Dendritic cell treated with granulocyte-macrophage colony-stimulating factor and Interleukin-4, amounts not matched to agents 40 ng/mL and 50 ng/mL, for 4 days (primary cell): ENCODE measurements around the gene PCOLCE2.

ENCODE experiments used
- H3K27ac Mint-ChIP-seq: one replicate; pipeline ENCODE4 v1.8.0; 2022; ENCODE audit warnings: mild to moderate bottlenecking, mixed read lengths
- H3K27me3 Mint-ChIP-seq: one replicate; pipeline ENCODE4 v1.8.0; 2022; ENCODE audit warnings: mild to moderate bottlenecking, mixed read lengths
- H3K36me3 Mint-ChIP-seq: one replicate; pipeline ENCODE4 v1.8.0; 2022; ENCODE audit warnings: low read depth, mixed read lengths
- H3K4me1 Mint-ChIP-seq: one replicate; pipeline ENCODE4 v1.8.0; 2022; ENCODE audit warnings: low read depth, mixed read lengths
- H3K4me3 Mint-ChIP-seq: one replicate; pipeline ENCODE4 v1.8.0; 2022; ENCODE audit warnings: mild to moderate bottlenecking, moderate library complexity, mixed read lengths
- H3K9me3 Mint-ChIP-seq: one replicate; pipeline ENCODE4 v1.8.0; 2022; ENCODE audit warnings: mixed read lengths
- intact Hi-C: fragments of 100-400 bp; cut with micrococcal nuclease; formaldehyde crosslinking; loops from one replicate; pipeline ENCODE4 v1.15.0; 2022

PCOLCE2 gene

GRCh38 chr3:142794508-142794907 is 94.4 kb downstream of the PCOLCE2 start:
- Mint-ChIP-seq H3K4me3 (no peak overlapping the region), H3K9me3 (no peaks in the 10 kb centered on the region), H3K4me1 (no peaks in the 10 kb centered on the region), H3K36me3 (no peaks in the 10 kb centered on the region), H3K27ac (no peak overlapping the region), H3K27me3 (no peaks in the 10 kb centered on the region)
- intact Hi-C loops = no loop called here

- Mint-ChIP-seq H3K4me3 (no peak overlapping the region), H3K27ac (no peak overlapping the region), H3K4me1 (no peaks in the 10 kb centered on the region), H3K9me3 (peaks cover 2% of the 10 kb centered on the region), H3K36me3 (no peaks in the 10 kb centered on the region), H3K27me3 (no peaks in the 10 kb centered on the region)
- intact Hi-C loops = no loop called here
Measured at GRCh38 chr3:142787719-142788118, 101.2 kb downstream of the PCOLCE2 start.

DNA sequence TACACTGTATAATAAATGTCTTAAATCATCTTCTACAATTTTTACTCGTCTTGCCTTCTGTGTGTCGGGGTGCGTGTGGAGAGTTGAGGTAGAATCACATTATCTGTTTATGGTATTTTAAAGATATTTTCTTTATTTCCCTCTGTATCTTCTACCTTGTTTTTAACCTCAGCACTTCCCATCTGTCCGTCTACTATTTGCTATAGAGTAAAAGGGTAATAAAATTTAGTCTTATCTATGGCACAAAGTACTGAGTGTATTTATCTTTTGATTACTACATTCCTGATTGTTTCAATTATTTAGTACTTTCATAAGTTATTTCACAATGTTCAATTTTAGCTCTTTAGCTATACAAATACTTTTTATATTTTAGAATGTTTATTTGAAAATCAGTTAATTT is 102.9 kb downstream of the PCOLCE2 start:
- no peaks in the 10 kb centered on the region for H3K36me3 Mint-ChIP-seq
- no peak overlapping the region for H3K27ac Mint-ChIP-seq

GRCh38 chr3:142784228-142784627 is 104.7 kb downstream of the PCOLCE2 start:
- no peaks in the 10 kb centered on the region for H3K36me3 Mint-ChIP-seq
- no peaks in the 10 kb centered on the region for H3K4me1 Mint-ChIP-seq
- H3K27ac Mint-ChIP-seq = no peak overlapping the region
- intact Hi-C loops = no loop called here
- H3K4me3 Mint-ChIP-seq = no peak overlapping the region
- H3K9me3 Mint-ChIP-seq = peaks cover 6% of the 10 kb centered on the region
- no peaks in the 10 kb centered on the region for H3K27me3 Mint-ChIP-seq

More for the DNA sequence above, 102.9 kb downstream of the PCOLCE2 start:
- peaks cover 6% of the 10 kb centered on the region for H3K9me3 Mint-ChIP-seq
- no peaks in the 10 kb centered on the region for H3K27me3 Mint-ChIP-seq
- H3K4me3 Mint-ChIP-seq = no peak overlapping the region
- H3K4me1 Mint-ChIP-seq = no peaks in the 10 kb centered on the region
- intact Hi-C loops = no loop called here

GRCh38 chr3:142782616-142783015 is 106.3 kb downstream of the PCOLCE2 start:
- intact Hi-C loops = no loop called here
- H3K9me3 Mint-ChIP-seq = peaks cover 6% of the 10 kb centered on the region
- no peak overlapping the region for H3K27ac Mint-ChIP-seq
- H3K4me1 Mint-ChIP-seq = no peaks in the 10 kb centered on the region
- no peaks in the 10 kb centered on the region for H3K36me3 Mint-ChIP-seq
- no peaks in the 10 kb centered on the region for H3K27me3 Mint-ChIP-seq
- H3K4me3 Mint-ChIP-seq = no peak overlapping the region

DNA sequence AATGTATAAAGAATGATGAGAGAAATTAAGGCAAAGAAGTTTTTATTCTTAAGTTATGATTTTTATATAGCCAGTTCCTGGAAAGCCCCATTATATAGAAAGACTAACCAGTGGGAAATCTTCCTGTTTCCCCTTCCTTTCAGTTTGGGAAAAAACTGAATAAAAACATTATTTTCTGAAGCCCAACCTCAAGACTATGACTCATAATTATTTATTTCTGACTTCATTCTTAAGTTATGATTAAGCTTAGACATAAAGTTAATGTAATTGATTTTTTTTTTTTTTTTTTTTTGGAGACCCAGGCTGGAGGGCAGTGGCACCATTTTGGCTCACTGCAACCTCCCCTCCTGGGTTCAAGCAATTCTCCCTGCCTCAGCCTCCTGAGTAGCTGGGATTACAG is 109.3 kb downstream of the PCOLCE2 start:
- Mint-ChIP-seq H3K27me3 (no peaks in the 10 kb centered on the region), H3K9me3 (peaks cover 6% of the 10 kb centered on the region), H3K4me1 (no peaks in the 10 kb centered on the region), H3K36me3 (no peaks in the 10 kb centered on the region), H3K4me3 (no peak overlapping the region), H3K27ac (no peak overlapping the region)
- intact Hi-C loops = no loop called here

- Mint-ChIP-seq H3K4me3 (no peak overlapping the region), H3K27ac (no peak overlapping the region), H3K4me1 (no peaks in the 10 kb centered on the region), H3K9me3 (peaks cover 6% of the 10 kb centered on the region), H3K36me3 (no peaks in the 10 kb centered on the region), H3K27me3 (no peaks in the 10 kb centered on the region)
- intact Hi-C loops = no loop called here
Measured at GRCh38 chr3:142778541-142778940, 110.3 kb downstream of the PCOLCE2 start.

- intact Hi-C loops = no loop called here
- no peak overlapping the region for H3K4me3 Mint-ChIP-seq
- no peaks in the 10 kb centered on the region for H3K4me1 Mint-ChIP-seq
- H3K27ac Mint-ChIP-seq = no peak overlapping the region
- no peaks in the 10 kb centered on the region for H3K36me3 Mint-ChIP-seq
- no peaks in the 10 kb centered on the region for H3K27me3 Mint-ChIP-seq
- H3K9me3 Mint-ChIP-seq = peaks cover 6% of the 10 kb centered on the region
Measured at GRCh38 chr3:142777927-142778326, 111.0 kb downstream of the PCOLCE2 start.

- Mint-ChIP-seq H3K27ac (no peak overlapping the region), H3K36me3 (no peaks in the 10 kb centered on the region), H3K4me1 (no peaks in the 10 kb centered on the region)
Measured at GRCh38 chr3:142768338-142768737, 120.5 kb downstream of the PCOLCE2 start.

More at GRCh38 chr3:142768338-142768737, 120.5 kb downstream of the PCOLCE2 start:
- Mint-ChIP-seq H3K27me3 (no peaks in the 10 kb centered on the region), H3K4me3 (no peak overlapping the region), H3K9me3 (peaks cover 11% of the 10 kb centered on the region)
- intact Hi-C loops = no loop called here
